Transverse colon (tissue), 4 donors: ENCODE results near the gene NPPA. TPM values are rescaled to one million over a fixed set of nuclear protein-coding genes. Genes with fewer than 3 reads are reported as not detected.

ENCODE experiments used
- DNase-seq: peaks from one replicate; pipeline ENCODE4 v3.0.0-alpha.2; 2019
- H3K27ac ChIP-seq, 4 donors: fragments of 200-600 bp; sonication (generic); 2 replicates each; pipeline ENCODE4 v1.5.1; 2016 to 2018; ENCODE audit warnings: inconsistent platforms in 4 of 4
- H3K27me3 ChIP-seq: fragments of 200-600 bp; sonication (generic); 2 replicates; pipeline ENCODE4 v1.5.1; 2017; ENCODE audit warnings: inconsistent platforms
- H3K36me3 ChIP-seq, 4 donors: fragments of 200-600 bp; sonication (generic); 2 replicates each; pipeline ENCODE4 v1.5.1; 2017 to 2019; ENCODE audit warnings: inconsistent platforms in 4 of 4
- H3K4me1 ChIP-seq, 4 donors: fragments of 200-600 bp; sonication (generic); 2 replicates each; pipeline ENCODE4 v1.5.1; 2017 to 2020; ENCODE audit warnings: inconsistent platforms in 4 of 4
- H3K4me3 ChIP-seq, 4 donors: fragments of 200-600 bp; sonication (generic); 1 replicate in 1 of 4; 2 replicates in 3 of 4; pipeline versions ENCODE4 v1.5.1 to v1.6.1; 2017 to 2019; ENCODE audit warnings: inconsistent platforms in 4 of 4
- H3K9me3 ChIP-seq, 2 donors: fragments of 200-600 bp; sonication (generic); 2 replicates each; pipeline ENCODE4 v1.5.1; 2017 to 2019; ENCODE audit warnings: inconsistent platforms in 2 of 2
- EP300 ChIP-seq: sonication (generic); formaldehyde crosslinking; IDR thresholded peaks from one replicate; pipeline ENCODE4 v1.6.1; 2017; ENCODE audit warnings: antibody characterized with exemption, low read depth
- POLR2A ChIP-seq: fragments of 450-650 bp; IDR thresholded peaks from one replicate; pipeline ENCODE4 v1.6.1; 2016; ENCODE audit warnings: antibody characterized with exemption, mild to moderate bottlenecking, moderate library complexity
- POLR2AphosphoS5 ChIP-seq, 3 donors: sonication (generic); formaldehyde crosslinking; IDR thresholded peaks; one replicate each; pipeline ENCODE4 v1.6.1; 2016; ENCODE audit warnings: antibody characterized with exemption in 3 of 3
- WGBS, 2 donors: methylation state at CpG; one replicate each; pipeline ENCODE4 v1.1.5; 2018; ENCODE audit warnings: low coverage in 1 of 2; 5-methylcytosine and 5-hydroxymethylcytosine counted together
- in situ Hi-C, 4 donors: fragments of 200-750 bp; cut with MboI; loops; one replicate each; pipeline versions ENCODE4 v1.15.0 to v1.15.1; 2017; ENCODE audit warnings: low sequenced_read_pairs in 3 of 4, low pct_ligation_motif_present in 1 of 4, low pct_unique_long_range_greater_than_20kb in 1 of 4
- intact Hi-C: fragments of 100-400 bp; cut with DNase I; formaldehyde crosslinking; loops from one replicate; pipeline ENCODE4 v1.15.1; 2023; ENCODE audit warnings: low total_unique reads
- total RNA-seq, 4 donors: library from RNA; depleted of rRNA; stranded (reverse); fragments of >200 nt; gene quantifications; one replicate each; pipeline ENCODE4 v1.1.0, GENCODE V29; 2016
- TF ChIP-seq, protein P1 (sequence below), 5 experiments: fragments of 200-600 bp in 3 of 5; fragments of 450-650 bp in 2 of 5; sonication (generic) in 3 of 5; IDR thresholded peaks; 1 replicate in 2 of 5; 2 replicates in 3 of 5; pipeline ENCODE4 v1.5.1; 2016 to 2017; ENCODE audit warnings: antibody characterized with exemption in 5 of 5, inconsistent platforms in 3 of 5, mild to moderate bottlenecking in 2 of 5, moderate library complexity in 1 of 5

NPPA gene
- total RNA-seq, 4 donors from 2014 or later, result not detected

GRCh38 chr1:11833900-11834299 lies 13.7 kb downstream of the NPPA start:
- intact Hi-C loops, result no loop called here
- WGBS, 2 donors, result 91 to 100% methylated on average over 1 to 13 of the region's 13 CpGs
- Histone ChIP-seq H3K4me1 (no peaks in the 10 kb centered on the region), H3K27ac (no peak overlapping the region), H3K27me3 (no peaks in the 10 kb centered on the region), H3K4me3 (no peak overlapping the region), H3K9me3 (no peaks in the 10 kb centered on the region), H3K36me3 (peaks cover 0 to 76% (median 19%) of the 10 kb centered on the region in 4 donors)
- TF ChIP-seq POLR2A, result no peak
- no peak for TF ChIP-seq POLR2AphosphoS5 (IDR thresholded peaks at IDR 0.05)
- TF ChIP-seq EP300, result no peak
- TF ChIP-seq, protein P1, sequence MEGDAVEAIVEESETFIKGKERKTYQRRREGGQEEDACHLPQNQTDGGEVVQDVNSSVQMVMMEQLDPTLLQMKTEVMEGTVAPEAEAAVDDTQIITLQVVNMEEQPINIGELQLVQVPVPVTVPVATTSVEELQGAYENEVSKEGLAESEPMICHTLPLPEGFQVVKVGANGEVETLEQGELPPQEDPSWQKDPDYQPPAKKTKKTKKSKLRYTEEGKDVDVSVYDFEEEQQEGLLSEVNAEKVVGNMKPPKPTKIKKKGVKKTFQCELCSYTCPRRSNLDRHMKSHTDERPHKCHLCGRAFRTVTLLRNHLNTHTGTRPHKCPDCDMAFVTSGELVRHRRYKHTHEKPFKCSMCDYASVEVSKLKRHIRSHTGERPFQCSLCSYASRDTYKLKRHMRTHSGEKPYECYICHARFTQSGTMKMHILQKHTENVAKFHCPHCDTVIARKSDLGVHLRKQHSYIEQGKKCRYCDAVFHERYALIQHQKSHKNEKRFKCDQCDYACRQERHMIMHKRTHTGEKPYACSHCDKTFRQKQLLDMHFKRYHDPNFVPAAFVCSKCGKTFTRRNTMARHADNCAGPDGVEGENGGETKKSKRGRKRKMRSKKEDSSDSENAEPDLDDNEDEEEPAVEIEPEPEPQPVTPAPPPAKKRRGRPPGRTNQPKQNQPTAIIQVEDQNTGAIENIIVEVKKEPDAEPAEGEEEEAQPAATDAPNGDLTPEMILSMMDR (IDR thresholded peaks at IDR 0.05), result no peak
- in situ Hi-C loops, result loop anchor here in 3 of 4 donors (25.0 kb wide), 1 partner anchor 128 kb away; no protein-coding TSS in a partner anchor
- DNase-seq, result no peak

- Histone ChIP-seq H3K27ac (no peak overlapping the region), H3K4me1 (no peaks in the 10 kb centered on the region), H3K9me3 (no peaks in the 10 kb centered on the region), H3K4me3 (no peak overlapping the region), H3K36me3 (peaks cover 0 to 74% (median 19%) of the 10 kb centered on the region in 4 donors), H3K27me3 (no peaks in the 10 kb centered on the region)
- intact Hi-C loops (no loop called here), in situ Hi-C loops (loop anchor here in 3 of 4 donors (25.0 kb wide), 1 partner anchor 129 kb away; no protein-coding TSS in a partner anchor)
- 87 to 96% methylated on average over 4 to 8 of the region's 8 CpGs for WGBS, 2 donors
- DNase-seq, result no peak
- TF ChIP-seq EP300 (no peak), POLR2A (no peak)
- TF ChIP-seq, protein P1 (IDR thresholded peaks at IDR 0.05), result no peak
Observed at GRCh38 chr1:11833497-11833896, 14.1 kb downstream of the NPPA start.

- no peaks in the 10 kb centered on the region for H3K4me1 ChIP-seq
- no peaks in the 10 kb centered on the region for H3K27me3 ChIP-seq
- in situ Hi-C loops, result loop anchor here in 3 of 4 donors (25.0 kb wide), 1 partner anchor 130 kb away; no protein-coding TSS in a partner anchor
- peaks cover 0 to 77% (median 24%) of the 10 kb centered on the region in 4 donors for H3K36me3 ChIP-seq
- DNase-seq, result no peak
- WGBS, 2 donors, result 80 to 87% methylated on average over 1 to 9 of the region's 9 CpGs
- no peaks in the 10 kb centered on the region for H3K9me3 ChIP-seq
- TF ChIP-seq POLR2AphosphoS5 (IDR thresholded peaks at IDR 0.05) (no peak), POLR2A (no peak), EP300 (no peak)
- TF ChIP-seq, protein P1 (IDR thresholded peaks at IDR 0.05), result no peak
- no peak overlapping the region for H3K27ac ChIP-seq
- H3K4me3 ChIP-seq, result no peak overlapping the region
- intact Hi-C loops, result no loop called here
Observed at GRCh38 chr1:11831945-11832725, 15.4 kb downstream of the NPPA start.

DNA sequence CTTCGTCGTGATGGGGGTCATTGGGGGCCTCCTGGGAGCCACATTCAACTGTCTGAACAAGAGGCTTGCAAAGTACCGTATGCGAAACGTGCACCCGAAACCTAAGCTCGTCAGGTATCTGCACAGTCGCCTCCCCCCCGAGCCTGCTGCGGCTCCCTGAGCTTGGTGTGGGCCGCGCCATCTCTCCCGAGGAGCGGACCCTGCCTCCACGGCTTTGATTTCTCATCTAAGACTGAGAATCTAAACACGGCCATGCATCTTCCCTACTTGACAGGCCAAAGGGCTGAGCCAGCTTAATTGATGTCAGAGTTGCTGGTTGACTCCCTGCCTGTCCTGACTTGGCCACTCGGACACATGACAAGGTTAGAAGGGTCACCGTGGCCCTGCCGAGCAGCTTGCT lies 19.1 kb downstream of the NPPA start:
- TF ChIP-seq EP300, result no peak
- TF ChIP-seq POLR2A, result no peak
- TF ChIP-seq, protein P1 (IDR thresholded peaks at IDR 0.05), result no peak
- TF ChIP-seq POLR2AphosphoS5 (IDR thresholded peaks at IDR 0.05), result no peak
- Histone ChIP-seq H3K9me3 (no peaks in the 10 kb centered on the region), H3K4me3 (no peak overlapping the region), H3K27me3 (no peaks in the 10 kb centered on the region), H3K36me3 (peaks cover 0 to 65% (median 19%) of the 10 kb centered on the region in 4 donors), H3K27ac (no peak overlapping the region), H3K4me1 (no peaks in the 10 kb centered on the region)
- intact Hi-C loops (no loop called here), in situ Hi-C loops (loop anchor here in 3 of 4 donors (25.0 kb wide), 1 partner anchor 134 kb away; no protein-coding TSS in a partner anchor)
- WGBS, 2 donors, result 93 to 100% methylated on average over 1 to 19 of the region's 19 CpGs
- DNase-seq, result no peak
